HCT116 (cell line): Measurements from ENCODE around the gene FOXN1. TPM values are rescaled to one million over a fixed set of nuclear protein-coding genes. Genes with fewer than 3 reads are reported as not detected.

Experiments used
- ATAC-seq: fragments of 200-7000 bp; cut with Tn5 transposase; 2 replicates; pipeline ENCODE4 v1.9.1; 2020; ENCODE audit warnings: mild to moderate bottlenecking, moderate library complexity
- BruUV-seq: library from RNA; stranded (reverse); fragments of 400-500 nt; replicated peaks from 2 replicates; lab custom pipeline; 2021; lab: Mats Ljungman, UMichigan
- CTCF ChIA-PET: fragments of 300-600 bp; sonication (Branson Sonifier 250); formaldehyde crosslinking; loops from one replicate; lab custom pipeline; 2021; ENCODE audit warnings: antibody characterized with exemption; lab: Charles Lee
- POLR2A ChIA-PET: fragments of 300-600, 350-600 bp; sonication (Branson Sonifier 250); formaldehyde crosslinking; loops from one replicate; lab custom pipeline; 2021; ENCODE audit warnings: antibody characterized with exemption; lab: Charles Lee
- RAD21 ChIA-PET, 2 experiments: fragments of 300-600 bp; sonication (Branson Sonifier 250); formaldehyde crosslinking; loops; one replicate each; lab custom pipeline; 2023; ENCODE audit warnings: low total read pairs in 2 of 2; ENCODE audit not compliant: uncharacterized antibody in 2 of 2, unreplicated experiment in 2 of 2, low non-redundant PET in 1 of 2; lab: Charles Lee
- DNase-seq: peaks from one replicate; pipeline ENCODE4 v3.0.0-alpha.2; 2010; ENCODE audit warnings: low read depth, low spot score
- H2AFZ ChIP-seq: fragments of 200-600 bp; shearing (Covaris generic), sonication (generic); 2 replicates; pipeline ENCODE4 v1.6.1; 2017; ENCODE audit warnings: low read depth, mixed run types, mixed read lengths, antibody characterized with exemption, low read length; ENCODE audit not compliant: poor library complexity, severe bottlenecking
- H3K27ac ChIP-seq: 2 replicates; pipeline ENCODE4 v1.5.1; 2012; ENCODE audit warnings: low read depth, low read length
- H3K27me3 ChIP-seq: fragments of 200-600 bp; sonication (generic); 2 replicates; pipeline ENCODE4 v1.6.1; 2016; ENCODE audit warnings: mixed run types, low read length, mixed read lengths; ENCODE audit not compliant: insufficient read depth
- H3K36me3 ChIP-seq, 2 experiments: fragments of 200-500 bp in 1 of 2; fragments of 200-600 bp in 1 of 2; sonication (Bioruptor generic) in 1 of 2; sonication (generic) in 1 of 2; 2 replicates each; pipeline versions ENCODE4 v1.5.1 to v1.6.1; 2014 to 2016; ENCODE audit warnings: low read length in 2 of 2, inconsistent platforms in 1 of 2, mixed read lengths in 1 of 2, mixed run types in 1 of 2; ENCODE audit not compliant: insufficient read depth in 2 of 2, control insufficient read depth in 1 of 2
- H3K4me1 ChIP-seq, 2 experiments: fragments of 200-600 bp in 1 of 2; sonication (generic) in 1 of 2; 2 replicates each; pipeline versions ENCODE4 v1.5.1 to v1.6.1; 2012 to 2017; ENCODE audit warnings: low read length in 2 of 2, inconsistent platforms in 1 of 2, mild to moderate bottlenecking in 1 of 2, mixed read lengths in 1 of 2, mixed run types in 1 of 2, moderate library complexity in 1 of 2; ENCODE audit not compliant: insufficient read depth in 2 of 2, control insufficient read depth in 1 of 2
- H3K4me2 ChIP-seq: fragments of 200-600 bp; sonication (generic); 2 replicates; pipeline ENCODE4 v1.6.1; 2017; ENCODE audit warnings: mixed run types, low read length, mixed read lengths
- H3K4me3 ChIP-seq, 2 experiments: fragments of 200-600 bp in 1 of 2; sonication (generic) in 1 of 2; replicated peaks in 1 of 2; 2 replicates each; pipeline ENCODE4 v1.5.1; 2011 to 2016; ENCODE audit warnings: low read length in 2 of 2, control low read depth in 1 of 2, low read depth in 1 of 2, mild to moderate bottlenecking in 1 of 2, mixed read lengths in 1 of 2, mixed run types in 1 of 2
- H3K79me2 ChIP-seq: fragments of 200-600 bp; sonication (generic); 2 replicates; pipeline ENCODE4 v1.6.1; 2017; ENCODE audit warnings: mild to moderate bottlenecking, mixed run types, low read length, moderate library complexity, mixed read lengths; ENCODE audit not compliant: insufficient read depth
- H3K9ac ChIP-seq: fragments of 200-600 bp; sonication (generic); 2 replicates; pipeline ENCODE4 v1.6.1; 2016; ENCODE audit warnings: low read length, mixed read lengths
- H3K9me2 ChIP-seq: fragments of 200-600 bp; sonication (generic), shearing (Covaris generic); 2 replicates; pipeline ENCODE4 v1.6.1; 2017; ENCODE audit warnings: mixed run types, mild to moderate bottlenecking, moderate library complexity; ENCODE audit not compliant: insufficient read depth
- H3K9me3 ChIP-seq, 2 experiments: fragments of 200-500 bp in 1 of 2; fragments of 200-600 bp in 1 of 2; sonication (Bioruptor generic) in 1 of 2; sonication (generic) in 1 of 2; 2 replicates each; pipeline ENCODE4 v1.6.1; 2014 to 2017; ENCODE audit warnings: low read length in 2 of 2, mixed read lengths in 2 of 2, inconsistent platforms in 1 of 2, low read depth in 1 of 2, mild to moderate bottlenecking in 1 of 2, mixed run types in 1 of 2, moderate library complexity in 1 of 2; ENCODE audit not compliant: control insufficient read depth in 1 of 2, insufficient read depth in 1 of 2
- H4K20me1 ChIP-seq: fragments of 200-600 bp; sonication (generic), shearing (Covaris generic); 2 replicates; pipeline ENCODE4 v1.6.1; 2017; ENCODE audit warnings: mixed run types, mild to moderate bottlenecking, moderate library complexity; ENCODE audit not compliant: insufficient read depth
- CTCF ChIP-seq, 3 experiments: fragments of 200-600 bp in 1 of 3; sonication (generic) in 1 of 3; IDR thresholded peaks in 2 of 3; conservative IDR thresholded peaks in 1 of 3; 2 replicates each; pipeline ENCODE4 v1.5.1; 2012 to 2017; ENCODE audit warnings: low read depth in 2 of 3, low read length in 2 of 3, antibody characterized with exemption in 1 of 3, borderline replicate concordance in 1 of 3, control low read depth in 1 of 3, mild to moderate bottlenecking in 1 of 3, mixed read lengths in 1 of 3, mixed run types in 1 of 3, moderate library complexity in 1 of 3; ENCODE audit not compliant: insufficient read depth in 1 of 3
- EZH2 ChIP-seq: fragments of 200-600 bp; sonication (generic); IDR thresholded peaks from 2 replicates; pipeline ENCODE4 v1.6.1; 2017; ENCODE audit warnings: antibody characterized with exemption, mixed run types
- FOSL1 ChIP-seq: IDR thresholded peaks from 2 replicates; pipeline ENCODE4 v1.6.1; 2012; ENCODE audit warnings: low read depth
- JUND ChIP-seq: IDR thresholded peaks from 2 replicates; pipeline ENCODE4 v1.6.1; 2012
- MAX ChIP-seq: IDR thresholded peaks from 2 replicates; pipeline ENCODE4 v1.6.1; 2012
- POLR2A ChIP-seq: IDR thresholded peaks from 2 replicates; pipeline ENCODE4 v1.7.0; 2011; ENCODE audit warnings: borderline replicate concordance; ENCODE audit not compliant: insufficient read depth, insufficient read length; ENCODE audit errors: extremely low read depth
- RAD21 ChIP-seq: IDR thresholded peaks from 2 replicates; pipeline ENCODE4 v1.6.1; 2012; ENCODE audit warnings: low read depth, mild to moderate bottlenecking
- REST ChIP-seq: IDR thresholded peaks from 2 replicates; pipeline ENCODE4 v1.6.1; 2012; ENCODE audit warnings: low read depth
- SP1 ChIP-seq: IDR thresholded peaks from 2 replicates; pipeline ENCODE4 v1.6.1; 2012; ENCODE audit warnings: low read depth
- ZFX ChIP-seq: fragments of 450-650 bp; IDR thresholded peaks from 2 replicates; pipeline ENCODE4 v1.6.1; 2017
- intact Hi-C: fragments of 100-400 bp; cut with micrococcal nuclease; formaldehyde crosslinking; loops from 2 replicates; pipeline ENCODE4 v1.10.0; 2022
- total RNA-seq: library from RNA; stranded (reverse); gene quantifications from one replicate; pipeline ENCODE4 v1.2.1, GENCODE V29; 2021; ENCODE audit not compliant: unreplicated experiment

The FOXN1 gene
- total RNA-seq, 1 experiment from 2014 or later, result not detected

- ChIA-PET RAD21 (no interaction called here), POLR2A (no interaction called here), CTCF (no interaction called here)
- DNase-seq (no peak), ATAC-seq (no peak)
- Histone ChIP-seq H3K79me2 (no peaks in the 10 kb centered on the region), H3K4me3 (no peak overlapping the region), H3K27me3 (no peaks in the 10 kb centered on the region), H4K20me1 (no peaks in the 10 kb centered on the region), H3K9me3 (no peaks in the 10 kb centered on the region), H3K36me3 (no peaks in the 10 kb centered on the region), H3K4me1 (no peaks in the 10 kb centered on the region; a peak in 1 of 4 replicates), H3K9ac (no peak overlapping the region), H3K27ac (no peak overlapping the region), H3K9me2 (no peaks in the 10 kb centered on the region), H3K4me2 (no peak overlapping the region), H2AFZ (no peak overlapping the region)
- BruUV-seq, result no TSS peak
- TF ChIP-seq RAD21, result no peak
- no peak for TF ChIP-seq CTCF (IDR thresholded peaks at IDR 0.05 in 2 of 3, conservative IDR thresholded peaks at IDR 0.05 in 1 of 3; ENCODE audit: borderline replicate concordance in 1 of 3, insufficient read depth in 1 of 3, low read depth in 2 of 3, low read length in 2 of 3)
- no peak for TF ChIP-seq EZH2
- no peak for TF ChIP-seq ZFX
- no peak for TF ChIP-seq SP1
- no peak for TF ChIP-seq REST
- no peak for TF ChIP-seq MAX
- TF ChIP-seq FOSL1, result no peak
- no peak for TF ChIP-seq JUND
- TF ChIP-seq POLR2A, result no peak
- intact Hi-C loops, result loop anchor here (10.0 kb wide), 1 partner anchor 182 kb away; no protein-coding TSS in a partner anchor
Measured at GRCh38 chr17:28492352-28493310, 13.5 kb upstream of the FOXN1 start.
